GM23248 (cell line): Measurements from ENCODE around the gene GPR85. TPM values are rescaled to one million over a fixed set of nuclear protein-coding genes. Genes with fewer than 3 reads are reported as not detected.

ENCODE experiments used
- DNase-seq: peaks from one replicate; pipeline ENCODE4 v3.0.0-alpha.2; 2015
- H2AFZ ChIP-seq: fragments of 200-600 bp; sonication (generic); 2 replicates; pipeline ENCODE4 v1.6.1; 2016; ENCODE audit warnings: antibody characterized with exemption
- H3F3A ChIP-seq: fragments of 200-600 bp; sonication (generic); 2 replicates; pipeline ENCODE4 v1.6.1; 2016; ENCODE audit warnings: mild to moderate bottlenecking, antibody characterized with exemption, mixed run types; ENCODE audit not compliant: insufficient read depth
- H3K27ac ChIP-seq: fragments of 200-600 bp; sonication (generic); 2 replicates; pipeline ENCODE4 v1.5.1; 2016; ENCODE audit warnings: mild to moderate bottlenecking
- H3K27me3 ChIP-seq: fragments of 200-600 bp; sonication (generic); replicated peaks from 2 replicates; pipeline ENCODE4 v1.6.1; 2016; ENCODE audit warnings: mild to moderate bottlenecking; ENCODE audit not compliant: insufficient read depth
- H3K36me3 ChIP-seq: fragments of 200-600 bp; sonication (generic); 2 replicates; pipeline ENCODE4 v1.6.1; 2016; ENCODE audit warnings: low read depth, mild to moderate bottlenecking
- H3K4me1 ChIP-seq: fragments of 200-600 bp; sonication (generic); 2 replicates; pipeline ENCODE4 v1.6.1; 2016; ENCODE audit warnings: mild to moderate bottlenecking; ENCODE audit not compliant: insufficient read depth
- H3K4me2 ChIP-seq: fragments of 200-600 bp; sonication (generic); one replicate; pipeline ENCODE4 v1.6.1; 2016; ENCODE audit warnings: mild to moderate bottlenecking; ENCODE audit not compliant: unreplicated experiment
- H3K4me3 ChIP-seq: fragments of 200-600 bp; sonication (generic); 2 replicates; pipeline ENCODE4 v1.5.1; 2016; ENCODE audit warnings: mild to moderate bottlenecking
- H3K79me2 ChIP-seq: fragments of 200-600 bp; sonication (generic); 2 replicates; pipeline ENCODE4 v1.6.1; 2016; ENCODE audit warnings: mild to moderate bottlenecking; ENCODE audit not compliant: insufficient read depth
- H3K9ac ChIP-seq: fragments of 200-600 bp; sonication (generic); 2 replicates; pipeline ENCODE4 v1.6.1; 2016; ENCODE audit warnings: mild to moderate bottlenecking
- H3K9me2 ChIP-seq: fragments of 200-600 bp; sonication (generic); 2 replicates; pipeline ENCODE4 v1.6.1; 2016; ENCODE audit warnings: mixed run types, mild to moderate bottlenecking, moderate library complexity; ENCODE audit not compliant: insufficient read depth
- H3K9me3 ChIP-seq: fragments of 200-600 bp; sonication (generic); one replicate; pipeline ENCODE4 v1.6.1; 2017; ENCODE audit warnings: low read depth
- H4K20me1 ChIP-seq: fragments of 200-600 bp; sonication (generic); 2 replicates; pipeline ENCODE4 v1.6.0; 2016; ENCODE audit not compliant: insufficient read depth
- EZH2 ChIP-seq: fragments of 200-600 bp; sonication (generic); IDR thresholded peaks from 2 replicates; pipeline ENCODE4 v1.6.1; 2018; ENCODE audit warnings: antibody characterized with exemption, mild to moderate bottlenecking; ENCODE audit not compliant: insufficient read depth, poor library complexity, severe bottlenecking
- EZH2phosphoT487 ChIP-seq: fragments of 200-600 bp; sonication (generic); IDR thresholded peaks from 2 replicates; pipeline ENCODE4 v1.6.1; 2018; ENCODE audit warnings: antibody characterized with exemption, moderate library complexity, mild to moderate bottlenecking, low read depth; ENCODE audit not compliant: insufficient read depth
- WGBS, 2 experiments: methylation state at CpG; one replicate each; pipeline ENCODE4 v1.1.6; 2015 to 2017; ENCODE audit warnings: low lambda C conversion rate in 2 of 2, low coverage in 1 of 2; ENCODE audit errors: missing lambda C conversion rate in 2 of 2; 5-methylcytosine and 5-hydroxymethylcytosine counted together
- in situ Hi-C: fragments of 300-500 bp; cut with MboI; formaldehyde crosslinking; loops from 2 replicates; pipeline ENCODE4 v1.15.0; 2020
- polyA plus RNA-seq: library from polyadenylated mRNA; unstranded; fragments of >200 nt; fragmentation: Nextera tagmentation; extraction: Ambion mirVana; gene quantifications from 2 replicates; pipeline ENCODE4 v1.2.1, GENCODE V29; 2016
- total RNA-seq: library from RNA; depleted of rRNA; stranded (reverse); fragments of >200 nt; shearing (Covaris generic); gene quantifications from 2 replicates; pipeline ENCODE4 v1.2.3, GENCODE V29; 2014

GPR85 gene
- total and polyA plus RNA-seq, 2 experiments from 2014 or later, result 1.3 to 5.1 TPM

GRCh38 chr7:113100121-113100603 lies 13.5 kb upstream of the GPR85 start:
- Histone ChIP-seq H3K9ac (peak overlapping the region; percentile 19; the same call in 1 of the 2 replicates), H2AFZ (peak overlapping the region; percentile 64), H3K27me3 (no peaks in the 10 kb centered on the region), H3K79me2 (no peaks in the 10 kb centered on the region), H3F3A (no peaks in the 10 kb centered on the region), H3K4me2 (peak overlapping the region; percentile 18), H3K9me2 (no peaks in the 10 kb centered on the region), H3K27ac (no peak overlapping the region), H3K9me3 (no peaks in the 10 kb centered on the region), H3K4me3 (peak overlapping the region; percentile 25; the same call in 1 of the 2 replicates), H3K36me3 (no peaks in the 10 kb centered on the region), H4K20me1 (no peaks in the 10 kb centered on the region), H3K4me1 (peaks cover 6% of the 10 kb centered on the region)
- in situ Hi-C loops, result no loop called here
- TF ChIP-seq EZH2phosphoT487, result no peak
- TF ChIP-seq EZH2, result no peak
- peak; percentile 62 for DNase-seq
- 22 to 26% methylated on average over 5 of the region's 5 CpGs for WGBS, 2 experiments

- Histone ChIP-seq H3K4me2 (no peak overlapping the region), H2AFZ (peak overlapping the region; percentile 64), H3K9ac (peak overlapping the region; percentile 19; the same call in 1 of the 2 replicates), H3K4me3 (no peak overlapping the region), H3K79me2 (no peaks in the 10 kb centered on the region), H3K4me1 (peaks cover 6% of the 10 kb centered on the region), H3K27me3 (no peaks in the 10 kb centered on the region), H3K9me2 (no peaks in the 10 kb centered on the region), H3K9me3 (no peaks in the 10 kb centered on the region), H3K27ac (no peak overlapping the region), H3F3A (no peaks in the 10 kb centered on the region), H3K36me3 (no peaks in the 10 kb centered on the region), H4K20me1 (no peaks in the 10 kb centered on the region)
- no peak for DNase-seq
- in situ Hi-C loops, result no loop called here
- no peak for TF ChIP-seq EZH2phosphoT487
- no peak for TF ChIP-seq EZH2
- 48 to 53% methylated on average over 3 of the region's 3 CpGs for WGBS, 2 experiments
Measured at GRCh38 chr7:113099284-113099919, 12.8 kb upstream of the GPR85 start.

DNA sequence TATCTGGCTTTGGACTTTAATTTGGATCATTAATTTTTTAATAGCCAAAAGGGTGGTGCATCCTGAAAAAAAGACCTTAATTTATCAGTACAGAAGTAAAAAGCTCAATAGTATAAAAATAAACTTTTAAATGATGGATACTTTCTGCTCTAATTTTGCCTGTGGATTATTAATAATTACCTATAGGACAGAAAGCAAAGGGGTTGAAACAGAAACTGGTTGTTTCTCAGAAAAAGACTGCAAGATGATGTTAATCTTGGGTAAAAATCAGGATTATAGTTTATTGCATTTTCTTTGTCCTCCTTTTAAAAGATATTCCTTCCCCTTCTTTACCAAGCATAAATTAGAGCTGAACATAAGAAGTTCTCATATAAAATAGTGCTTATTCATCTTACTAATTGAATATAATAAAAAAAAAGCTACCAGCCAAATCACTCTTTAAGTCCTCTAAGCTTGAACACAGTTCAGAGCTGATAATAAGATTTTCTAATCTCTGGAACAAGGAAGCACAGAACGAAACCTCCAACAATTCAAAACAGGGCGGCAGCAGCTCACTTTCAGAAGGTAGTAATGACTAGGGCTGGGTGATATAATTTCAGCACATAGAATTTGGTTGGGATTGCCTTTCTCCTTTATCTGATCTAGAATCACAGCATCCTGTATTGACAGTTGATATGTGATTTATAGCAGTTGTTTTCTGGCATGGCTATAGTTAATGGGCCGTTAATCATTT lies 8.1 kb upstream of the GPR85 start:
- Histone ChIP-seq H3K9ac (no peak overlapping the region), H4K20me1 (no peaks in the 10 kb centered on the region), H3K27me3 (no peaks in the 10 kb centered on the region), H3K36me3 (no peaks in the 10 kb centered on the region), H3K27ac (no peak overlapping the region), H3K4me1 (peaks cover 1% of the 10 kb centered on the region; the same call in 1 of the 2 replicates), H2AFZ (no peak overlapping the region), H3K9me3 (no peaks in the 10 kb centered on the region), H3K79me2 (no peaks in the 10 kb centered on the region), H3K4me3 (no peak overlapping the region), H3F3A (no peaks in the 10 kb centered on the region), H3K4me2 (no peak overlapping the region), H3K9me2 (no peaks in the 10 kb centered on the region)
- 61 to 66% methylated on average over 3 of the region's 3 CpGs for WGBS, 2 experiments
- in situ Hi-C loops, result no loop called here
- TF ChIP-seq EZH2phosphoT487, result no peak
- no peak for TF ChIP-seq EZH2
- no peak for DNase-seq

DNA sequence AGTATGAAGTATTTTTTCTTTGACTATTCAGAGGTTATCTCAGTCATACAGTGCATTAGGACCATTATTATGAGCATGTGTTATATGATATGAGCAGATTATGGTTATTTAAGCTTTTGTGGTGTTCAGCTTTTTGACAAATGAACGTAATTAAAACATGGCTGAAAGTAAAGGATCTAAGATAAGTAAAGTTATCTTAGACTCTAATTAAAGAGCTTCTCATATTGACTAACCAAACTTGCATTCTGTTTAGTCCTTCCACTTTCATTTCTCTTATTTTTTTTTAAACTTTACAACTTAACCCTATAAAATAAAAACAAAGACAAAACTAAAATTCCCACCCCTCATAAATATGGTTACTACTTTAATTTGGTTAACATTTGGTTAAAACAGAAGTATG lies 6.9 kb upstream of the GPR85 start:
- Histone ChIP-seq H2AFZ (no peak overlapping the region), H3K79me2 (no peaks in the 10 kb centered on the region), H3K4me3 (no peak overlapping the region), H3K9me3 (no peaks in the 10 kb centered on the region), H3F3A (peaks cover 6% of the 10 kb centered on the region), H3K27ac (no peak overlapping the region), H4K20me1 (no peaks in the 10 kb centered on the region), H3K9me2 (no peaks in the 10 kb centered on the region), H3K9ac (no peak overlapping the region), H3K4me1 (0 out of 2 replicates have a peak, but pooled peaks cover under 1% of the 10 kb centered on the region), H3K4me2 (no peak overlapping the region), H3K27me3 (no peaks in the 10 kb centered on the region), H3K36me3 (no peaks in the 10 kb centered on the region)
- in situ Hi-C loops, result no loop called here
- WGBS, 2 experiments, result 33 to 46% methylated on average over 1 of the region's 1 CpG
- TF ChIP-seq EZH2phosphoT487, result no peak
- no peak for TF ChIP-seq EZH2
- DNase-seq, result no peak
